DMS79 (cell line): ENCODE data around the gene CLPTM1.

Source experiments
- DNase-seq: peaks from one replicate; lab custom pipeline; 2025; lab: John Stamatoyannopoulos, UW

The CLPTM1 gene

DNA sequence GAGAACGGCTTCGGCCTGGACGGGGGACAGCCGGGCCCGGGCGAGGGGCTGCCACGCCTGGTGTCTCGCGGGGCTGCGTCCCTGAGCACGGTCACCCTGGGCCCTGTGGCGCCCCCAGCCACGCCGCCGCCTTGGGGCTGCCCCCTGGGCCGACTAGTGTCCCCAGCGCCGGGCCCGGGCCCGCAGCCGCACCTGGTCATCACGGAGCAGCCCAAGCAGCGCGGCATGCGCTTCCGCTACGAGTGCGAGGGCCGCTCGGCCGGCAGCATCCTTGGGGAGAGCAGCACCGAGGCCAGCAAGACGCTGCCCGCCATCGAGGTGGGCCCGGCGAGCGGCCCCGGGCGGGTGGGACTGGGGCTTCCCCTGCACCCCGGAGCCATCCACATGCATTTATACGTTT lies 56.8 kb downstream of the CLPTM1 start:
- no peak for DNase-seq

- DNase-seq: no peak
Observed at GRCh38 chr19:45016388-45017314, 61.5 kb downstream of the CLPTM1 start.

- DNase-seq: no peak
Observed at GRCh38 chr19:45019187-45019586, 64.0 kb downstream of the CLPTM1 start.

DNA sequence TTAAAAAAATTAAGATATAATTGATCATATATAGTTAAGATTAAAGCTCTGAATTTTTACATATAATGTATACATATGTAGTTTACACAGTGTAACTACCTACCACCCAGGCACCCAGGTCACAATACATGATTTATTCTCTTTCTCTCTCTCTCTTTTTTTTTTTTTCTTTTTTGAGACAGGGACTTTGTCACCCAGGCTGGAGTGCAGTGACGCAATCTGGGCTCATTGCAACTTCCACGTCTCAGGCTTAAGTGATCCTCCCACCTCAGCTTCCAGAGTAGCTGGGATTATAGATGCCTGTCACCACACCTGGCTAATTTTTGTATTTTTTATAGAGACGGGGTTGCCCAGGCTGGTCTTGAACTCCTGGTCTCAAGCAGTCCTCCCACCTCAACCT lies 64.9 kb downstream of the CLPTM1 start:
- no peak for DNase-seq

GRCh38 chr19:45021971-45022370 lies 66.8 kb downstream of the CLPTM1 start:
- no peak for DNase-seq

GRCh38 chr19:45023048-45023447 lies 67.9 kb downstream of the CLPTM1 start:
- DNase-seq: no peak

GRCh38 chr19:45025264-45025663 lies 70.1 kb downstream of the CLPTM1 start:
- no peak for DNase-seq

- no peak for DNase-seq
Observed at GRCh38 chr19:45027371-45027770, 72.2 kb downstream of the CLPTM1 start.

DNA sequence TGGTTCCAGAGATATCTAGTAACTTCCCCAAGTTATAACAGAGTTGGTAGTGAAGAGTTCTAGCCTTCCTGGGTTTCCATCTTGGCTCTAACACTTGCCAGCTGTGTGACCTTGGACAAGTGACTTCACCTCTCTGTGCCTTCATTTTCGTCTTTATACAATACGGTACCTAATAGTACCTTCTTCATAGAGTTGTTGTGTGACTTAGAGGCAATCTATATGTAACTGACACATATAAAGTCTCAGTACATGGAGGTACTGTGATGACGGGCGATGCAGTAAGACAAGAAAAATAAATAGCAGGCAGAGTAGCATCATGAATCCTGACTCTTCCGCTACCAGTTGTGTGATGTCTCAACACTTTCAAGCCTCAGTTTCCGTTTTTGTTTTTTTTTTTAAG lies 75.6 kb downstream of the CLPTM1 start:
- DNase-seq: no peak

- DNase-seq: no peak
Observed at GRCh38 chr19:45032421-45032820, 77.2 kb downstream of the CLPTM1 start.

DNA sequence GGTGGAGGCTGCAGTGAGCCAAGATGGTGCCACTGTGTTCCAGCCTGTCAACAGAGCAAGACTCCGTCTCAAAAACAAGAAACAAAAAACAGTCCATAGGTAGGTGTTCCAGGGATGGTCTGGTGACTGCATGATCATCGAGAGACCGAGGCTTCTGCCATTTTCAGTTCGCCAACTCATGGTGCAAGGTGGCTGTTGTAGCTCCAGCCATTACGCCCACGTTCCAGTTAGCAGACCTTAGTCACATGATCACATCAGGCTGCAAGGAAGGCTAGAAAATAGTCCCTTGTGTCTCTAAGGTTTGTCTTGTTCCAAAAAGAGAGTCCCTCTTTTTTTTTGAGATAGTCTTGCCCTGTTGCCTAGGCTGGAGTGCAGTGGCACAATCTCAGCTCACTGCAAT lies 80.6 kb downstream of the CLPTM1 start:
- no peak for DNase-seq

DNA sequence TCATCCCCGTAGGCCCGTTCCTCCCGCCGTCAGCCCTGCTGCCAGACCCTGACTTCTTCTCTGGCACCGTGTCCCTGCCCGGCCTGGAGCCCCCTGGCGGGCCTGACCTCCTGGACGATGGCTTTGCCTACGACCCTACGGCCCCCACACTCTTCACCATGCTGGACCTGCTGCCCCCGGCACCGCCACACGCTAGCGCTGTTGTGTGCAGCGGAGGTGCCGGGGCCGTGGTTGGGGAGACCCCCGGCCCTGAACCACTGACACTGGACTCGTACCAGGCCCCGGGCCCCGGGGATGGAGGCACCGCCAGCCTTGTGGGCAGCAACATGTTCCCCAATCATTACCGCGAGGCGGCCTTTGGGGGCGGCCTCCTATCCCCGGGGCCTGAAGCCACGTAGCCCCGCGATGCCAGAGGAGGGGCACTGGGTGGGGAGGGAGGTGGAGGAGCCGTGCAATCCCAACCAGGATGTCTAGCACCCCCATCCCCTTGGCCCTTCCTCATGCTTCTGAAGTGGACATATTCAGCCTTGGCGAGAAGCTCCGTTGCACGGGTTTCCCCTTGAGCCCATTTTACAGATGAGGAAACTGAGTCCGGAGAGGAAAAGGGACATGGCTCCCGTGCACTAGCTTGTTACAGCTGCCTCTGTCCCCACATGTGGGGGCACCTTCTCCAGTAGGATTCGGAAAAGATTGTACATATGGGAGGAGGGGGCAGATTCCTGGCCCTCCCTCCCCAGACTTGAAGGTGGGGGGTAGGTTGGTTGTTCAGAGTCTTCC lies 82.4 kb downstream of the CLPTM1 start:
- DNase-seq: no peak

DNA sequence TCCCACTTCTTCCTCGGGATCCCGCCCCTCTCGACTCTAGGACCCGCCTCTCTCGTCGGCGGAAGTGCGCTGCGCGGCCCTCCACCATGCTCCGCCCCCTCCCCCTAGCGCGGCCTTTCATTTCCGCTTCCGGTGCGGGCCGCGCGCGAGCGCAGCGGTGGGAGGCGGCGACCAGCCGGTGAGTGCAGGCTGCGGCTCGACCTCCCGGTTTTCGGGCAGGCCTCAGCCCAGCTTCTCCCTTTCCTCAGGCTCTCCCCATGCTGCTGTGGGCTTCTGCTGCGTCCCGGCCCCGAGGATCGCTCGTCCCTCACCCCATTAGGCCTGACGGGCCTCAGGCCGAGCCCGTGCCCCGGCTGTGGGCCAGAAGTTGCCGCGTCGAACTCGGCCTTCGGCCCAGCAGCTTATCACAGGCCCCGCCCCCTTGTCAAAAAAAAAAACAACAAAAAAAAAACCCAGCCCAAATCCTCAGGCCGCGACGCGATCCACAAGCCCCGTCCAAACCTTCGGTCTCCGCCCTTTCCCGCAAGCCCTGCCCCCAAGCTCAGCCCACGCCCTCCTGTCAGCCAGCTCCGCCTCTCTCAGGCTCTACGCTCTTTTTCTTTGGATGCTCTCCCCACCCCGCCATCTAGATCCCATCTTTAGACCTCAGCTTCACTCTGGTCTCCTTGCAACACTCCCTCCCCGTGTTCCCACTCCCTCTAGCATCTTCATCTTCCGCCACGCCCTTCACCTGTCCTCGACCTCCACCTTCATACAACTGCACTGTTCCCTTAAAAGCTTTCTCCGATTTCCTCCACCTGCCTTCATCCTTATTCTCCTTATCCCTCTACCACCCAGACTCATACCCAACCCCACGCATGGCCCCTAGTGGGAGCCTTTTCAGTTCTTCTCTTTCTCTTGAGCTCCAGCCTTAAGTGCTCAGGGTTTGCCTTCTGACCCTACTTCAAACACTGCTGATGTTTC lies 84.0 kb downstream of the CLPTM1 start, which contains the start of gene CLASRP:
Gene CLASRP, plus strand, starts transcription at position 115 of the 963 bp plus-strand sequence. CDS start 1,168 bp downstream, outside the sequence.
- peak; percentile 67 for DNase-seq

GRCh38 chr19:45040059-45040771 lies 85.0 kb downstream of the CLPTM1 start:
- DNase-seq: no peak

- DNase-seq: no peak
Observed at GRCh38 chr19:45041125-45041524, 85.9 kb downstream of the CLPTM1 start.
